Purkinje cell (primary cell): Measurements from ENCODE around the gene GABRR2. TPM values are rescaled to one million over a fixed set of nuclear protein-coding genes. Genes with fewer than 3 reads are reported as not detected.

Source experiments
- polyA plus RNA-seq: library from polyadenylated mRNA; unstranded; fragments of >200 nt; fragmentation: Nextera tagmentation; gene quantifications from 2 replicates; pipeline ENCODE4 v1.2.1, GENCODE V29; 2014

Gene GABRR2
- not detected in 2 replicates for polyA plus RNA-seq

DNA sequence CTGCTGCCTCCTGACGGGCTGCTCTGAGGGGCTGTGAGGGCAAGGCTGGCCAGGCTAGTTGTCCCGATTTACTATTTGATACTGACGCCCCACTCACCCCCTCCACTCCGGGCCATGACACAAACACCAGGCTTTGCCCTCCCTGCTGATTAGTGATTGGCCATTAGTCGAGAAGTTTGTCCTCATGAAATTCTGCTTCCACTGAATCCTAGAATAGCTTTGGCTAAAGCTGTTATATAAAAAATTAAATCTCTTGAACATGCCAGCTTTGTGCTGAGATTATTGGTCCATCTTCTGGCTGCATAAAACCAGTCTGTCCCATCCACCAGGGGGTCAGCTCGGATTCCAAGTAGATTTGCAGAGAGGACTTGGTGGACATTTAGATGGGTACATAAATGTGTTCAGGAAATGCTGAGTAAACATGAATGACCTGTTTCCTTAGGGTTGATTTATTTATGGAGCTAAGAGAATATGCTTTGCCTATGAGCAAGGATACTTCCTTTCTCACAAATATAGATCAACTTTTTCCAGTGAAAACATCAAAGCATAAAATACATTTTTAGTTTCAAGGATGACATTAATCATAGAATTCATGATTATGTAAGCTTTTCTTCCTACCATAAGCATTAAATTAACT is at the start of gene GABRR2:
GABRR2 (minus strand) TSS at position 51 of the 637 bp plus-strand sequence. CDS start 134 bp downstream, outside the sequence.

DNA sequence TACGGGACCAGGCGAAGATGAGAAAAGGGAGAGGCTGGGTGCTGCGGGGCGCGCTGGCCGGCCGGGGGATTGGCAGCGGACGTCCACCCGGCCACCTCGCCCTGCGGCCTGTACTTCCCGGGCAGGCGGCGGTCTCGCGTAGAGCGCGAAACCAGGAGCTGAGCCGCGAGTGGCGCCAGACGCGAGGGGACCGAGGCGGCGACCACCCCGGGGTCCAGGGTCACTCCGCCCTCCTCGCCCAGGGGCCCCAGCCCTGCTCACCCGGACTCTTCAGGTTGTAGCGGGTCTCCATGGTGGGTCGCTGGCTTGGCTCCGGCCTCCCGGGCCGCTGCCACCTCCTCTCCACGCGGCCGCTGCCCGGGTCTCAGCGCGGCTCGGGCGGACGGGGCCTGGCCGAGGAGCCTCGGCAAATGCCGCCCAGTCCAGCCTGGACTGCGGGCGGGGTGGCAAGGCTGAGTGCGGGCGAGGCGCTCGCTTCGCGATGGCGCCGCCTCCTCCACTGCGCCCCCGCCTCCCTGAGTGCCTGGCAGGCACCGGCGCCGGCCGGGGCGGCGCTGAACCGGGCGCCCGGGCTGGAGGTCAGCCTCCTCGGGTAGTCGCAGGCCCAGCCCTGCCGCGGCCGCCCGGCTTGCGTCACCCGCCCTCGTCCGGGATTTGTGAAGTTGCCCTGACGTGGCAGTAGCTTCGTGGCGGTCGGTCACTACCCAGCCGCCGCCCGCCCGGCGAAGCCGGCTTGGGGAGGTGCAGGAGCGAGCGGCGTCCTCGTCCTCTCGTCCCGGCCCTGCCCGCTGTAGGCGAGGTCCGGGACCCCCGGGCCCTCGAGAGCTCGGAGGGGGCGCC is 37.4 kb upstream of the GABRR2 start, which contains the start of gene UBE2J1:
UBE2J1 (minus strand) TSS at position 445 of the 840 bp plus-strand sequence; CDS start at position 292, 153 bp downstream.

DNA sequence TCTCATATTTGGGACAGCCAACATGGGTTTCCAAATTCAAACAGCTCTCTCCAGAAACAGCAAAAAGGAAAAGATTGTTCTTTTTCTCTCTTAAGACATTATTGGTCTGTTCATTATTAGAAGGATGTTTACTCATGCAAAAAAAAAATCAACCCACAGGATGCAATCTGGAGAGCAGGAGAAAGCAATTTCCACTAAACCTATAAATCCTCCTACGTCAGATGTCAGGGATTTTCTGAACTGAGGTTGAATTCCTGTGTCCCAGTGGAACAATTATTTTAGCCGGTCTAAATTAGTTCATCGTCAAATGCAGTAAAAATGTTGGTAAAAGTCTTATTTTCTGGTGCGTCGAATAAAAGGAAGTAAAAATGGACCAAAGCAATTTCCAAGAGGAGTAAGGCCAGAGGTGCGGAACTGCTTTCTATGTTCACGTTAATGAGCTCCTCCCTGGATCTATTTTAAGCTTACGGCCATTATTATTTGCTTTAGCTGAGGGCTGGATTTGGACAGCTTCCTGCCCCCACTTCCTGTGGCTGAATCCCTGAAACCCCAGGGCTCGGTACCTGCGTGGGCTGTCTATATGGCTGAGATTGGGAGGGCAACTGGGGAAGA is 97.7 kb downstream of the GABRR2 start, which contains the start of gene GABRR1:
GABRR1 (minus strand) TSS at position 60 of the 612 bp plus-strand sequence; CDS start at position 24, 36 bp downstream.

Other genes with a start within 250 kb of the GABRR2 start
- gene PNRC1, start 234.5 kb downstream of the GABRR2 start, polyA plus RNA-seq: 51.2 and 65.7 TPM in 2 replicates
- gene SRSF12, start 197.2 kb downstream of the GABRR2 start, polyA plus RNA-seq: 5.5 and 8.6 TPM in 2 replicates
- 2.5 and 4.6 TPM in 2 replicates for gene PM20D2, start 169.2 kb downstream of the GABRR2 start, polyA plus RNA-seq
- 0.85 and 1.7 TPM in 2 replicates for gene GABRR1, start 97.9 kb downstream of the GABRR2 start, polyA plus RNA-seq
- 16.1 and 17.1 TPM in 2 replicates for gene UBE2J1, start 37.4 kb upstream of the GABRR2 start, polyA plus RNA-seq
- gene RRAGD, start 97.0 kb upstream of the GABRR2 start, polyA plus RNA-seq: 22.1 and 25.5 TPM in 2 replicates
- 0.14 and 4.6 TPM in 2 replicates for gene ANKRD6, start 117.9 kb upstream of the GABRR2 start, polyA plus RNA-seq